ENCODE data around the gene TMEM171. TPM values are rescaled to one million over a fixed set of nuclear protein-coding genes. Genes with fewer than 3 reads are reported as not detected.

The TMEM171 gene
- total RNA-seq, 1 experiment from 2014 or later, result 1.7 TPM

GRCh38 chr5:73093943-73094342, 26.4 kb upstream of the TMEM171 start:
- Mint-ChIP-seq H3K27ac (no peak overlapping the region), H3K36me3 (peaks cover 13% of the 10 kb centered on the region), H3K27me3 (ENCODE audit: low read depth) (no peaks in the 10 kb centered on the region; the same call in 1 of the 2 replicates), H3K9me3 (peaks cover 23% of the 10 kb centered on the region), H3K4me1 (0 out of 2 replicates have a peak, but pooled peaks cover 2% of the 10 kb centered on the region), H3K4me3 (no peak overlapping the region)
- TF ChIP-seq SMAD4 (CRISPR knock-in tag; IDR thresholded peaks at IDR 0.05) (no peak), ZNF671 (CRISPR knock-in tag; IDR thresholded peaks at IDR 0.05) (no peak), STAT6 (CRISPR knock-in tag; conservative IDR thresholded peaks at IDR 0.05; ENCODE audit: low read depth) (no peak), TP53 (CRISPR knock-in tag; IDR thresholded peaks at IDR 0.05) (no peak), USF1 (CRISPR knock-in tag; IDR thresholded peaks at IDR 0.05) (no peak), ZNF281 (CRISPR knock-in tag; IDR thresholded peaks at IDR 0.05) (no peak), SOX15 (CRISPR knock-in tag; IDR thresholded peaks at IDR 0.05) (no peak), USF2 (CRISPR knock-in tag; IDR thresholded peaks at IDR 0.05) (no peak), RORB (CRISPR knock-in tag; IDR thresholded peaks at IDR 0.05) (no peak), ZNF317 (CRISPR knock-in tag; IDR thresholded peaks at IDR 0.05; ENCODE audit: borderline replicate concordance, low read depth) (no peak)
- DNase-seq (ENCODE audit: low spot score) (no peak), ATAC-seq (no peak)
- ChIA-PET CTCF (interaction anchor here (1.1 to 1.4 kb wide), 2 partner anchors 108 to 122 kb away, joined by 4 read pairs; no protein-coding TSS in a partner anchor), POLR2A (no interaction called here)

GRCh38 chr5:73094415-73094814, 26.0 kb upstream of the TMEM171 start:
- Mint-ChIP-seq H3K4me3 (no peak overlapping the region), H3K27me3 (ENCODE audit: low read depth) (no peaks in the 10 kb centered on the region; the same call in 1 of the 2 replicates), H3K9me3 (peaks cover 23% of the 10 kb centered on the region), H3K4me1 (0 out of 2 replicates have a peak, but pooled peaks cover 2% of the 10 kb centered on the region), H3K36me3 (peaks cover 13% of the 10 kb centered on the region), H3K27ac (no peak overlapping the region)
- POLR2A ChIA-PET, result no interaction called here
- CTCF ChIA-PET, result interaction anchor here (1.1 to 1.4 kb wide), 2 partner anchors 107 to 121 kb away, joined by 4 read pairs; no protein-coding TSS in a partner anchor
- ATAC-seq (no peak), DNase-seq (ENCODE audit: low spot score) (no peak)
- TF ChIP-seq CTCF (IDR thresholded peaks at IDR 0.05) (no peak), ZNF425 (CRISPR knock-in tag; conservative IDR thresholded peaks at IDR 0.05) (no peak), ZNF532 (CRISPR knock-in tag; IDR thresholded peaks at IDR 0.05; ENCODE audit: borderline replicate concordance) (no peak), IRF1 (CRISPR knock-in tag; IDR thresholded peaks at IDR 0.05) (no peak), ZSCAN18 (CRISPR knock-in tag; IDR thresholded peaks at IDR 0.05) (no peak)

Data from WTC11 (cell line).